ENCODE results near the gene PLCB3.

The PLCB3 gene

GRCh38 chr11:64268025-64268892 lies 16.9 kb downstream of the PLCB3 start:
- DNase-seq = peak; percentile 38

- DNase-seq = peak; percentile 75
Observed at GRCh38 chr11:64268893-64269539, 17.7 kb downstream of the PLCB3 start.

- DNase-seq = peak; percentile 100
Observed at GRCh38 chr11:64269540-64270220, 18.4 kb downstream of the PLCB3 start.

GRCh38 chr11:64275031-64275800 lies 23.9 kb downstream of the PLCB3 start:
- no peak for DNase-seq

- no peak for DNase-seq
Observed at GRCh38 chr11:64275841-64276240, 24.5 kb downstream of the PLCB3 start.

- DNase-seq = no peak
Observed at GRCh38 chr11:64276653-64277431, 25.5 kb downstream of the PLCB3 start.

GRCh38 chr11:64278576-64279190 lies 27.4 kb downstream of the PLCB3 start:
- DNase-seq = no peak

GRCh38 chr11:64281957-64282770 lies 30.8 kb downstream of the PLCB3 start:
- DNase-seq = no peak

GRCh38 chr11:64283092-64283491 lies 31.8 kb downstream of the PLCB3 start:
- DNase-seq = no peak

GRCh38 chr11:64284048-64284961 lies 33.0 kb downstream of the PLCB3 start, which contains the start of gene BAD:
Gene BAD (minus strand): TSS chr11:64284665. CDS start chr11:64284368, 297 bp downstream.
- peak; percentile 97 for DNase-seq

GRCh38 chr11:64284962-64285884 lies 33.9 kb downstream of the PLCB3 start, which contains the start of gene GPR137:
Gene GPR137 (plus strand): TSS chr11:64285848. CDS start chr11:64286525, 677 bp downstream.
- DNase-seq = peak; percentile 96

- DNase-seq = no peak
Observed at GRCh38 chr11:64285885-64286800, 34.8 kb downstream of the PLCB3 start.

- DNase-seq = no peak
Observed at GRCh38 chr11:64286801-64287159, 35.5 kb downstream of the PLCB3 start.

GRCh38 chr11:64287676-64288352 lies 36.5 kb downstream of the PLCB3 start:
- DNase-seq = no peak

GRCh38 chr11:64288353-64288750 lies 37.0 kb downstream of the PLCB3 start:
- no peak for DNase-seq

- DNase-seq = no peak
Observed at GRCh38 chr11:64289002-64289564, 37.8 kb downstream of the PLCB3 start.

Data from eye (tissue), 1 donor.